COLO668 (cell line): ENCODE measurements around the gene TUBGCP3.

ENCODE experiments used
- DNase-seq: peaks from one replicate; lab custom pipeline; 2025; ENCODE audit not compliant: unreplicated experiment; lab: John Stamatoyannopoulos, UW

The TUBGCP3 gene

DNA sequence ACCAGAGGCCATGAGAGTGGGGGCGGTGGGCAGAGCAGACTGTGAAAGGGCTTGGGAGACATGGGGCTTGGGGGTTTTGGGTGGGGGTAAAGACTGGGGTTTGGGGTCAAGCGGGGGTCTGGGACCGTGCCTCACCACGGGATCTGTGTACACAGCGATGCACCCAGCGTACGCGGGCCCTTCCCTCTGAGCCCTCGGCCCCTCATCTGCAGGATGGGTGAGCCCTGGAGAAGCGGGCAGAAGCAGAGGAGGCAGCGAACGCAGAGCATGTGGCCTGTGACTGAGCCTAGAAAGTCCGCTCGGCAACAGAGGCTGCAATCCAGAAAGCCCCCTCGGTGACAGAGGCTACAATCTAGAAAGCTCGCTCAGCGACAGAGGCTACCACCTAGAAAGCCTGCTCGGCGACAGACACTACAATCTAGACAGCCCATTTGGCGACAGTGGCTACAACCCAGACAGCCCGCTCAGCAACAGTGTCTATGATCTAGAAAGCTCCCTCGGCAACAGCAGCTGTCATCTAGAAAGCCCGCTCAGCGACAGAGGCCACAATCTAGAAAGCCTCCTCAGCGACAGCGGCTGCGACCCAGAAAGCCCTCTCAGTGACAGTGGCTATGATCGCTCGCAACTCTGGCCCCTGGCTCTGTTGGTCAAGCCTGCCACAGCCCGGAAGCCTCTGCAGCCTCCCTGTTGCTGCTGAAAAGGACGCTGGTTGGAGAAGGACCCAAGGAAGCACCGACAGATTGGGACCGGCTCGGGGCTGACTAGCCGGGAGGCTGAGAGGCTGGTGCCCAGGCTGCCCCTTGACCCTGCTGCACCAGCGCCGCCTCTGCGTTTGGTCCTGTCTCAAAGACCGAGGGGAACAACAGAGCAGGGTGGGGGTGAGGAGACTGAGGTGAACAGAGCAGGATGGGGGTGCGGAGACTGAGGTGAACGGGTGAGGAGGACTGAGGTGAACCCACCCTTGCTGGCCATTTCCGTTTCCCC, 143.2 kb downstream of the TUBGCP3 start:
- DNase-seq = no peak

DNA sequence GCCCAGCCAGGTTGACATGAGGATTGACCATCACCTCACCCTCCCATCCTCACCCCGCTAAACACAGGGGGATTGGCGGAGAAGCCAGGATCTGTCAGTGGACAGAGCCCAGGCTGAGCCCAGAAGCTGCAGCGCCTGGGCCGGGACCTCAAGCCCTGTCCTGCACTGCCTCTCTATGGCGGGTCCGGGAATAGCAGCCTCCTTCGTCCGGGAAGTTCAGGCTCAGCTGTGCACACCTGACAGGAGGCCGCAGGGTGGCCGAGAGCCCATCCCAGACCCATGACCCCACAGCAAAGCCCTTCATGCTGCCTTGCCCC, 144.0 kb downstream of the TUBGCP3 start:
- peak; percentile 94 for DNase-seq

GRCh38 chr13:112443191-112443994, 144.6 kb downstream of the TUBGCP3 start:
- peak; percentile 71 for DNase-seq

GRCh38 chr13:112442483-112443090, 145.4 kb downstream of the TUBGCP3 start:
- DNase-seq = peak; percentile 42

DNA sequence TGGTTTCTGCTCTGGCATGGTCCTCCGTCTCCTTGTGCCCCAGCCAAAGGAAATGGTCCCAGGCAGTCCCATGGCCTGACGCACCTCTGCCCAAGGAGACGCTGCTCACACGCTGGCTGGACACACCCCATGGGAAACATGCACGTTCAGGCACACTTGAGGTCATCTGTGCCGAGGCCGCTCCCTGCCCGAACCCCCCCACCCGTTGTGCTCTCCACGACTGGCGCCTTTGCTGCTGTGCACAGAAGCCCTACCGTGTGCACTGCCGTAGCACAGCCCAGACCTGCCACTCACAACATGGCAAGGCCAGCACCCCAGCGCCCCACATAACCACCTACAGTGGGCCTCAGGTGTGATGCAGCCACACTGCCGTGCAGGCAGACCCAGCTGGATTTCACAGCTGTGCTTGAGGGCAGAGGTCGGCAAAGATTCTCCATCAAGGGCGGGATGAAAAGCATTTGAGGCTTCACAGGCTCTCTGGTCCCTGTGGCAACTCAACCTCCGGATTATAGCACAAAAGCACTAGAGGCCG, 146.1 kb downstream of the TUBGCP3 start:
- DNase-seq = no peak

GRCh38 chr13:112441226-112441625, 146.7 kb downstream of the TUBGCP3 start:
- no peak for DNase-seq

DNA sequence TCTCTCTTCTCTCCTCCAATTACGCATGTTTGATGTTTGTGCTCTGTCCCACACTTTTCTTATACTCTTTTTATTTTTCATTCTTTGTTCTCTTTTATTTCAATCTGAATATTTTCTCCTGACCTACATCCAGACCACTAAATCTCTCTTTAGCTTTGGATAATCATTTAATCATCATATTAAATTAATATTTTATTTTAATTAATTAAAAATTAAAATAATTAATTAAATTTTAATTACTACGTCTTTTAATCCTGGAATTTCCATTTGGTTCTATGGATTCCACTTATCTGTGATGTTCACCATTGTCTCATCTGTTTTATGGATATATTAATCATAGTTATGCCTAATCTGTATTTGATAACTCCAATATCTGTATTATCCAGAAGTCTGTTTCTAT, 149.4 kb downstream of the TUBGCP3 start:
- DNase-seq = no peak

GRCh38 chr13:112438094-112438493, 149.9 kb downstream of the TUBGCP3 start:
- DNase-seq = no peak

- no peak for DNase-seq
Observed at GRCh38 chr13:112435973-112436372, 152.0 kb downstream of the TUBGCP3 start.
